Ascending aorta (tissue), 2 donors: ENCODE data around the gene ZNF423. TPM values are rescaled to one million over a fixed set of nuclear protein-coding genes. Genes with fewer than 3 reads are reported as not detected.

Experiments used
- DNase-seq, 2 donors: peaks; one replicate each; pipeline ENCODE4 v3.0.0-alpha.2; 2019; ENCODE audit warnings: low spot score in 2 of 2
- H3K27ac ChIP-seq, 2 donors: fragments of 200-600 bp; sonication (generic); one replicate each; pipeline ENCODE4 v1.5.1; 2016 to 2017; ENCODE audit warnings: mild to moderate bottlenecking in 1 of 2
- H3K27me3 ChIP-seq: fragments of 200-600 bp; sonication (generic); one replicate; pipeline ENCODE4 v1.5.1; 2017
- H3K36me3 ChIP-seq, 2 donors: fragments of 200-600 bp; sonication (generic); one replicate each; pipeline ENCODE4 v1.5.1; 2016
- H3K4me1 ChIP-seq, 2 donors: fragments of 200-600 bp; sonication (generic); one replicate each; pipeline ENCODE4 v1.5.1; 2016 to 2017; ENCODE audit warnings: mild to moderate bottlenecking in 1 of 2
- H3K4me3 ChIP-seq, 2 donors: fragments of 200-600 bp; sonication (generic); one replicate each; pipeline ENCODE4 v1.5.1; 2016 to 2017; ENCODE audit warnings: mild to moderate bottlenecking in 1 of 2
- H3K9me3 ChIP-seq, 2 donors: fragments of 200-600 bp; sonication (generic); one replicate each; pipeline ENCODE4 v1.5.1; 2016
- intact Hi-C: fragments of 100-400 bp; cut with DNase I; formaldehyde crosslinking; loops from one replicate; pipeline ENCODE4 v1.15.1; 2023
- total RNA-seq: library from RNA; depleted of rRNA; stranded (reverse); fragments of >200 nt; gene quantifications from one replicate; pipeline ENCODE4 v1.1.0, GENCODE V29; 2016
- TF ChIP-seq, protein P1 (sequence below), 3 experiments: fragments of 200-600 bp in 2 of 3; fragments of 450-650 bp in 1 of 3; sonication (generic) in 2 of 3; IDR thresholded peaks; one replicate each; pipeline ENCODE4 v1.5.1; 2016 to 2019; ENCODE audit warnings: antibody characterized with exemption in 3 of 3, mild to moderate bottlenecking in 1 of 3, moderate library complexity in 1 of 3

The ZNF423 gene
- total RNA-seq, 1 donor from 2014 or later = 42.9 TPM

DNA sequence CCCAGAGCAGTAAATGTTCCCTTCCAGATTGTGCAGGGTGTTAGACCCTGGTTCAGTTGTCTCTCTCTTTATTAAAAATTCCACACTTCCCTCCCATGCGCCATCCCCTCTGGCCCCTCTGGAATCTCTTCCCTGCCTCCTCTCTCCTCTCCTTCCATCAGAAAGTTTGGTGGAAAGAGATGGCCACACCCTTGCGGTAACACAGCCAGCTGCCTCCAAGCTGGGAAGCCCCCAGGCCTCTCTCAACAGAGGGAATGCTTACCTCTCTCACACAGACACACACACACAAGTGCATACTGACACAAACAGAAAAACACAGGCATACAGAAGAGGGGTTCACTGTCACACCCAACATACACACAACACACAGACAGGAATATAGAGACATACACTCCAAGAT is 261.8 kb downstream of the ZNF423 start:
- Histone ChIP-seq H3K4me3 (no peak overlapping the region), H3K27me3 (no peaks in the 10 kb centered on the region), H3K9me3 (no peaks in the 10 kb centered on the region), H3K27ac (no peak overlapping the region), H3K4me1 (peaks cover 0 to 6% of the 10 kb centered on the region in 2 donors), H3K36me3 (no peaks in the 10 kb centered on the region)
- TF ChIP-seq, protein P1, sequence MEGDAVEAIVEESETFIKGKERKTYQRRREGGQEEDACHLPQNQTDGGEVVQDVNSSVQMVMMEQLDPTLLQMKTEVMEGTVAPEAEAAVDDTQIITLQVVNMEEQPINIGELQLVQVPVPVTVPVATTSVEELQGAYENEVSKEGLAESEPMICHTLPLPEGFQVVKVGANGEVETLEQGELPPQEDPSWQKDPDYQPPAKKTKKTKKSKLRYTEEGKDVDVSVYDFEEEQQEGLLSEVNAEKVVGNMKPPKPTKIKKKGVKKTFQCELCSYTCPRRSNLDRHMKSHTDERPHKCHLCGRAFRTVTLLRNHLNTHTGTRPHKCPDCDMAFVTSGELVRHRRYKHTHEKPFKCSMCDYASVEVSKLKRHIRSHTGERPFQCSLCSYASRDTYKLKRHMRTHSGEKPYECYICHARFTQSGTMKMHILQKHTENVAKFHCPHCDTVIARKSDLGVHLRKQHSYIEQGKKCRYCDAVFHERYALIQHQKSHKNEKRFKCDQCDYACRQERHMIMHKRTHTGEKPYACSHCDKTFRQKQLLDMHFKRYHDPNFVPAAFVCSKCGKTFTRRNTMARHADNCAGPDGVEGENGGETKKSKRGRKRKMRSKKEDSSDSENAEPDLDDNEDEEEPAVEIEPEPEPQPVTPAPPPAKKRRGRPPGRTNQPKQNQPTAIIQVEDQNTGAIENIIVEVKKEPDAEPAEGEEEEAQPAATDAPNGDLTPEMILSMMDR (IDR thresholded peaks at IDR 0.05) = no peak
- intact Hi-C loops = loop anchor here (5.0 kb wide), 1 partner anchor 97 kb away; no protein-coding TSS in a partner anchor
- peak in 1 of 2 donors; percentile 38 for DNase-seq

DNA sequence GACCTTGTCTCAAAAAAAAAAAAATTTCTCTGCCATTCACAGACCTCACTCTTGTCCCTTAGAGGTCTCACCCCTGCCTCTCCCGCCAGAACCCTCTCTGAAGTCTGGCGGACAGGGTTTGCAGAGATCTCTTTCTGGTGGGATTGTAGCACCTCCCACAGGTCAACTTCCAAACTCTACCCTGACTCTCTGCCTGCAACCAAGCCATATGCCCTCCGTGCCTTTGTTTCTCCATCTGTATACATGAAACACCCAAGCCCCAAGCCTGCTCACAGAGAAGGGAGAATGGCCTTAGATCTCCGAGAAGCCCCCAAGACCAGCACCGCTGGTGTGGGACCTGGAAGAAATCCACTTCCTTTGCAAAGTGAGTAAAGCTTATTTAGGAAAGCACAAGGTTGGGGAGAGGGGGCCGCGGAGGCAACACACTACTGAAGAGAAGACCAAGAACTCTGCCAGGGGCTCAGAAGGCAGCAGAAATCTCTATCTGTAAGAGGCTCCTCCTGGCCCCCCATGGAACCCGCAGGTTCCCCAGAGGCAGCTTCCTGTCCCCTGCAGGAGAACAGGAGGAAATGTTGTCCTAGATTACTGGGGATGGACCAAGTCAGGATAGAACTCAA is 262.4 kb downstream of the ZNF423 start:
- intact Hi-C loops = loop anchor here (5.0 kb wide), 1 partner anchor 96 kb away; no protein-coding TSS in a partner anchor
- H3K9me3 ChIP-seq = no peaks in the 10 kb centered on the region
- no peak overlapping the region for H3K27ac ChIP-seq
- peaks cover 0 to 6% of the 10 kb centered on the region in 2 donors for H3K4me1 ChIP-seq
- no peaks in the 10 kb centered on the region for H3K27me3 ChIP-seq
- H3K36me3 ChIP-seq = no peaks in the 10 kb centered on the region
- TF ChIP-seq, protein P1 (IDR thresholded peaks at IDR 0.05) = no peak
- peak in 1 of 2 donors; percentile 39 for DNase-seq
- H3K4me3 ChIP-seq = no peak overlapping the region

DNA sequence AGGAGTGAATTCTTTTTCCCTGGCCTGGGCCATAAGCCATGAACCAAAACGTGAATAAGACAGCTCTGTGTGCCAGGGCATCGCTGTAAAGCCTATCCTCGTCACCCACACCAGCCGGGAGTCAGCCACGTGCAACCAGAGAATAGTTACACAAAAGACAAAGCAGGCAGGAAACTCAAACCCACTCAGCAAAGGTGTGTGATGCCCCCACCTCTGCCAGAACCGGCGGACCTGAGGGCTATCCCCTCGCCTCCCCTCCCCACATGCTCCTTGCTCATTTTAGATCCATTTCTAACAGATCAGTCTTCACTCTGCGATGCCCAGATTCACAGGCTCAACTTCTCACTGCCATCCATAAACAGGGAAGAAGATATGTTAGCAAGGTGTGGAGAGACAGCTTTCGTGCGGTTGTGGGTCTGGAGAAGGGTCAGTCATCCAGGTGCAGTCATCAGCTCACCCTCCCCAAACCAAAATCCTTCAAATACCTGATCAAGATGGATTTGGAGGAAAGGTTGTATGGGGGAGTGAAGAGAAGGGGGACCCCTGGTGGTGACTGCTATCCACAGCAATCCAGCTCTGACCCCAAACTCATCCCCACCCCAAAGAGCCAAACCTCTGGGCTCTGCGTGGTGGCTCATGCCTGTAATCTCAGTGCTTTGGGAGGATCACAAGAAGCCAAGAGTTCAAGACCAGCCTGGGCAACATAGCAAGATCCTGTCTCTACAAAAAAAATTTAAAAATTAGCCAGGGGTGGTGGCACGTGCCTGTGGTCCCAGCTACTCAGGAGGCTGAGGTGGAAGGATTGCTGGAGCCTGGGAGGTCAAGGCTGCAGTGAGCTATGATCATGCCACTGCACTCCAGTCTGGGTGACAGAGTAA is 263.1 kb downstream of the ZNF423 start:
- Histone ChIP-seq H3K27ac (no peak overlapping the region), H3K9me3 (no peaks in the 10 kb centered on the region), H3K4me1 (peaks cover 0 to 6% of the 10 kb centered on the region in 2 donors), H3K27me3 (no peaks in the 10 kb centered on the region), H3K4me3 (no peak overlapping the region), H3K36me3 (no peaks in the 10 kb centered on the region)
- intact Hi-C loops = loop anchor here (1.0 to 5.0 kb wide), 2 partner anchors 95 to 184 kb away; no protein-coding TSS in a partner anchor
- peak in 1 of 2 donors; percentile 63 for DNase-seq
- TF ChIP-seq, protein P1 (IDR thresholded peaks at IDR 0.05) = peak; percentile 30 to 65 (median 64)

DNA sequence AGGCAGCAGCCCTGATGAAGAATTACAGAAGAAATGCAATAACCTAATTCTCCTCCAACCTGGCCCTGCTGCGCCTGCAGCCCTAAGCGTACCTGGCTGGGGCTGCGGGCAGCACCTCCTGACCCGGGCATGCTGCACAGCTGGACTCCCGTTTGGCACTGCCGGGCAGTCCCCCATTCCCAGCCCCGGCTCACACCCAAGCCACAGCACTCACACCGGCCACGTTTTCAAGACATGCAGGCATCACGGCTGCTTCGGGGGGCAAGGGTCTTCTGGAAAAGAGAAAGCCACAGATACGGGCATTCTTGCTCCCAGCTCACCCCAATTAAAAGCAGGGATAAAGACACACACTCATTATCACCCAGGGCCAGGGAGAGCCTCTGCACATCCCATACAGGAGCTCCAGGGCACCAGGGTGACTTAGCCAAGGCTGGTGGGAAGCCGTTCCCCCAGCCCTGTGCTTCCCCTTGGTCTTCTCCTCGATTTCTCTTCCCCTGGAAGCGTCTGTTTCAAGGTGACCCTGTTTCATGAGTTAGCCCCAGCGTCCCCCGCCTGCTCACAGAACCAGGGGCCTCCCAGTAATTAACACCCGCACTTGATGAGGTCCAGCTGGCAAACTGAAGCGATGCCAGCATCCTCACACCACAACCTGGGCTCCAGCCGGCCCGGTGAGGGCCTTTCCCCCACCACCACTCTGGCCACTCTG is 265.6 kb downstream of the ZNF423 start:
- Histone ChIP-seq H3K27ac (no peak overlapping the region), H3K9me3 (no peaks in the 10 kb centered on the region), H3K4me1 (no peaks in the 10 kb centered on the region), H3K4me3 (no peak overlapping the region), H3K27me3 (no peaks in the 10 kb centered on the region), H3K36me3 (no peaks in the 10 kb centered on the region)
- intact Hi-C loops = loop anchor here (5.0 kb wide), 1 partner anchor 93 kb away; no protein-coding TSS in a partner anchor
- DNase-seq = peak in 1 of 2 donors; percentile 49
- TF ChIP-seq, protein P1 (IDR thresholded peaks at IDR 0.05) = no peak

DNA sequence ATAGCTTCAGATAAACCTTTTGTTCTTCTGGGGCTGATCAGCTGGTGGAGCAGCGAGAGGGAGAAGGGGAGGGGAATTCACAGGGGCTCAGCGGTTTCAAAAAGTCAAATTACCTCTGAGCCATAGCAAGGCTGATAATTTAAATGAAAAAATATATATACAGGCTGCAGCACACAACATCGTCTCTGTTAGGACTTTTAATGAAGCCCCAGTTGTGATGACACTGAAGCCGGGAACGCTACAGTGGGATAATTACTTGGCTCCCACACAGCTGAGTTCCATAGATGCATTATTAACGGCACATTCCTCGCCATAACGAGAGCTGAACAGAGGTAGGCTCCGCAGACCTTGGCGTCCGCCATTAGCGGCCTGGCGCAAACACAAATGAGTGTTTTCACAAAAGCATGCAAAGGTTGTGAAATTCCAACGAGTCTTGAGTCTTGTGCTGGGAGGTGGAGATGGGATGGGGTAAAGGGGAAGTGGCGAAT is 266.3 kb downstream of the ZNF423 start:
- Histone ChIP-seq H3K27ac (no peak overlapping the region), H3K4me3 (no peak overlapping the region), H3K4me1 (no peaks in the 10 kb centered on the region), H3K27me3 (no peaks in the 10 kb centered on the region), H3K36me3 (no peaks in the 10 kb centered on the region), H3K9me3 (no peaks in the 10 kb centered on the region)
- DNase-seq = peak in 1 of 2 donors; percentile 41
- intact Hi-C loops = loop anchor here (5.0 kb wide), 1 partner anchor 92 kb away; no protein-coding TSS in a partner anchor
- TF ChIP-seq, protein P1 (IDR thresholded peaks at IDR 0.05) = no peak
